ENCODE data around the gene PIP5K1B. TPM values are rescaled to one million over a fixed set of nuclear protein-coding genes. Genes with fewer than 3 reads are reported as not detected.

Gene PIP5K1B
- total and polyA plus RNA-seq, 10 of the 15 experiments (the other 5 are each of a cell fraction or from before 2014, with no cell fraction given) = 6.8 to 16.3 (median 10.6) TPM

GRCh38 chr9:68876681-68877080 lies 171.6 kb downstream of the PIP5K1B start (continued):
- no peak for TF ChIP-seq SKIL (IDR thresholded peaks at IDR 0.05; ENCODE audit: low read depth, poor library complexity, severe bottlenecking)
- no peak for TF ChIP-seq MYB (IDR thresholded peaks at IDR 0.05; ENCODE audit: borderline replicate concordance, low read depth, low read length)
- TF ChIP-seq PAX5 (IDR thresholded peaks at IDR 0.05; ENCODE audit: borderline replicate concordance, low read depth, low read length) = no peak
- no peak for TF ChIP-seq SREBF2 (IDR thresholded peaks at IDR 0.05; ENCODE audit: low read length)
- TF ChIP-seq, protein P1, sequence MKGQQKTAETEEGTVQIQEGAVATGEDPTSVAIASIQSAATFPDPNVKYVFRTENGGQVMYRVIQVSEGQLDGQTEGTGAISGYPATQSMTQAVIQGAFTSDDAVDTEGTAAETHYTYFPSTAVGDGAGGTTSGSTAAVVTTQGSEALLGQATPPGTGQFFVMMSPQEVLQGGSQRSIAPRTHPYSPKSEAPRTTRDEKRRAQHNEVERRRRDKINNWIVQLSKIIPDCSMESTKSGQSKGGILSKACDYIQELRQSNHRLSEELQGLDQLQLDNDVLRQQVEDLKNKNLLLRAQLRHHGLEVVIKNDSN (IDR thresholded peaks at IDR 0.05; ENCODE audit: borderline replicate concordance, extremely low read length, insufficient read depth, low read depth, low read length) = no peak
- TF ChIP-seq ZNF622 (IDR thresholded peaks at IDR 0.05) = no peak

DNA sequence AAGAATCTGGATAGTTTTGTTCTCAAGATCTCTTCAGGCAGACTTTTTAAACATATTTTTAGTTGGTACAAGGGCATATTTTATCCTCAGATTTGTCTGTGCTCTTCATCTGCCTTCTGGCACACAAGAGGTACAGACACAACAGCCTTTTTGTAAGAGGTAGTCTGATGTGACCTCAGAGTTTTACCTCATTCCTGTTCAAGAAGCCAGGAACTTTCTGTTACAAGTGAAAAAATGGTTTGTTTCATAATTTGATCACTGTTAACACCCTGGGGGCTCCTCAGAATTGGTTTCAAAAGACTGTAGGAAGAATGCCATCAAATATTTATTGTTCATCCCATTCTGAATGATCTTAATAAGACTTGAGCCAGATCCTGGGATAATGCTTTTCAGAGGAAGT lies 172.2 kb downstream of the PIP5K1B start:
- ChIA-PET RAD21 (ENCODE audit: unreplicated experiment) (no interaction called here), SMC1A (ENCODE audit: uncharacterized antibody, unreplicated experiment) (no interaction called here), POLR2A (no interaction called here), CTCF (no interaction called here)
- Histone ChIP-seq H3K27ac (ENCODE audit: control insufficient read depth, insufficient read depth) (no peak overlapping the region), H3K4me2 (ENCODE audit: control insufficient read depth, insufficient read depth) (no peak overlapping the region), H3K27me3 (replicated peaks in 1 of 2; ENCODE audit: control insufficient read depth in 2 of 2, insufficient read depth in 2 of 2, low read length in 1 of 2) (no peaks in the 10 kb centered on the region), H3K79me2 (ENCODE audit: control insufficient read depth, insufficient read depth, low read length) (no peaks in the 10 kb centered on the region), H3K4me1 (ENCODE audit: control insufficient read depth, insufficient read depth, low read length) (no peaks in the 10 kb centered on the region), H3K4me3 (no peak overlapping the region), H3K9me3 (replicated peaks; ENCODE audit: control insufficient read depth, insufficient read depth, low read length) (no peaks in the 10 kb centered on the region), H3K9ac (ENCODE audit: control insufficient read depth, insufficient read depth, low read length) (no peak overlapping the region), H2AFZ (ENCODE audit: control insufficient read depth, low read depth, low read length) (no peak overlapping the region), H4K20me1 (ENCODE audit: control insufficient read depth, insufficient read depth) (no peaks in the 10 kb centered on the region), H3K36me3 (ENCODE audit: control insufficient read depth in 2 of 2, insufficient read depth in 2 of 2, low read length in 1 of 2) (peaks cover 0 to 2% of the 10 kb centered on the region in 2 experiments; a peak in 2 of 4 replicates)
- TF ChIP-seq CREB1 (IDR thresholded peaks at IDR 0.05; ENCODE audit: low read depth) (no peak), RAD51 (IDR thresholded peaks at IDR 0.05) (no peak), MXI1 (IDR thresholded peaks at IDR 0.05; ENCODE audit: low read depth, low read length) (no peak), NRF1 (conservative IDR thresholded peaks at IDR 0.05; ENCODE audit: low read depth, low read length) (no peak), ZNF687 (IDR thresholded peaks at IDR 0.05) (no peak), CEBPB (IDR thresholded peaks at IDR 0.05; ENCODE audit: borderline replicate concordance in 1 of 2, low read depth in 2 of 2, low read length in 2 of 2) (no peak)
- TF ChIP-seq, protein P1 (IDR thresholded peaks at IDR 0.05; ENCODE audit: borderline replicate concordance, extremely low read length, insufficient read depth, low read depth, low read length) = no peak
- in situ Hi-C loops (cut with MboI) = no loop called here
- BruUV-seq (replicated peaks) = no TSS peak
- DNase-seq (ENCODE audit: low read depth, low spot score) (no peak), ATAC-seq (no peak), FAIRE-seq (no peak)
- intact Hi-C loops (cut with micrococcal nuclease; ENCODE audit: unreplicated experiment) = no loop called here
